ENCODE data around the gene IRAG1.

The IRAG1 gene

DNA sequence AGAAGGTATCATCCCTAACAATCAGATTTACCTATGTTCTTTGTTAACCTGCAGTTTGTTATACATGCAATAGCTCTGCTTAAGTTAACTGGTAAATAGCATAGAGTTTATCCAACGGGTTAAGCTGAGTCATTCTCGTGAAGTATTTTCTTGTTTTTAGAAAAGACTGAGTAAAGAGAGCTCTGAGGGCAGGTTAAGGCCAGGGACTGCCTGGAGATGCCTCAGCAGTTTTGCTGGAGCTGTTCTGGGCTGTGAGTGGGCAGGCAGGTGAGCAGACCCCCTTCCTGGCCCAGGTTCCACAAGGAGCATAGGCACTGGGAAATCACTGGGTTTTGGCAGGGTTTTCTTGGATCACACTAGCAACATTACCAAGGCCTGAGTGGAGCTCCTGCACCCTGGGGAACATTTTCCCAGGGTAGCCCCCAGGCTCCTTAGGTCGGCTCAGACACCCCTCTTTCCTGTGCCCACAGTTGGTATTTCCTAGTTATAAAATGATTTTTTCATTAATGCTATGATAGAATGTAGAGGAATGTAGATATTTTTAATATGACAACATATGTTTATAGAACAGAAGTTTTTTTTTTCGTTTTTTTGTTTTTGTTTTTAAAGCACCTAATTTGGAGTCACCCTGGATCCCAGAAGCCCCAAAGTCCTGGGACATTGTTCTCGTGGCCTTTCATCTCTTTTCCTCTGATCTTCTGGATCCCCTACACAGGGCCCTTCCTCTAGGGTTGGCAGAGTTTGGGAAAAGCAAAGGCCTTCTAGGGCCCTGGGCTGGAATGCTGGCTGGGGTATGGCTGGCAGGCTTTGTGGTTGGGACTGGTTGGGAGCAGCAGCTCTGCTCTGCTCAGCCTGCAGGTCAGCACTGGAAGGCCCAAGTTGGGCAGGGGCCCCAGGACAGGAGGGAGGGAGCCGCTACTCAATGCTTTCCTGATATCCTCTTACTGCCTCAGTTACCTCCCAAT, 26.7 kb downstream of the IRAG1 start:
- DNase-seq (ENCODE audit: low spot score) = no peak

DNA sequence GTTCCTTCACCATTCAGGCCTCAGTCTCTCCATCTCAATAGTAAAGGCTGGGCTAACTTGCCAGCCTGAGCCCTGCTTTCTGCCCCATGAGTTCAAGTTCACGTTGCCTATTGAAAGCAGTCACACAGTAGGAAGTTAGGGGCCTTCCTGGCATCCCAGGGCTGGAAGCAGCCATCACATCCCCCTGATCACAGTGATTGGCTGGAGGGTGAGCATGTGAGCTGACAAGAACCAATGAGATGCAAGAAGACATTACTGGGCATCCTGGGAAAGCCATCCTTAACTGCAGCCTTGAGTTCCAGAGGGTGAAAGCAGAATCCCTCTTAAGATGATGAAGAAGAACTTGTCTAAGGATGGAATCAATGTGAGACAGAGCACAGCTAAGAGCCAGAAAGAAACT, 29.1 kb downstream of the IRAG1 start:
- DNase-seq (ENCODE audit: low spot score) = no peak

DNA sequence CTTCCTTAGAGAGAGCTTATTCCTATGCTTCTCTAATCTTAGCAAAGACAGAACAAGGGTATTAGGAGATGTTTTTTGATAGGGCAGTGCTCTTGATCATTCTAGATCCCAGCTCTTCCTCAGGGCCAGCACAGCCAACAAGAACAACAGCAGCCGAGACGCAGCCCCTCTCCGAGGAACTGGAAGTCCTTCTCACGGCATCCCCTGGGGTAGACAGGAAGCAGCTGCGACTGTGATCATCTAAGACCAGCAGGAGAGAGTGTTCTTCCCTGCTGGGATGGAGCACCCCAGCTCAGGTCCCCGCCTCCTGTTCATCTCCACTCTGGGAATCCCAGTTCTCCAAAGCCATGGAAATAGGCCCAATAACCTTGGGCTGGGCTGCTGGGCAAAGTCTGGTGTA, 29.6 kb downstream of the IRAG1 start:
- DNase-seq (ENCODE audit: low spot score) = no peak

DNA sequence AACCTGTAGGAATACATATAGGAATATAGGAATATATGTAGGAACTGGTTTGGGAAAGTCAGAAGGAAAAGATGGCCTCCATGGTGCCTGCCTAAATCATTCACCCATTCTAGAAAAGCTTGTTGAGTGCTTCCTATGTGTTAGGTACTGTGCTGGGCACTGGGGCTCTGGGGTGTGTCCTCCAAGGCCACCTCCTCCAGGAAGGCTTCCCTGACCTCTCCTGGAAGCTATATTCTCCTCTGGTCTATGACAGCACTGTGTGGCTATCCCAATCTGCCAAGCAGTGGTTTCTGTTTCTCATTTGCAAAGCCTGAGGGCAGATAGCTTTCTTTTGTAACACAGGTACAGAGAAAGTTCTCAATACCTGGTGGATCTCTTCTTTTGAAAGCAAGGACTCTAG, 30.2 kb downstream of the IRAG1 start:
- DNase-seq (ENCODE audit: low spot score) = no peak

DNA sequence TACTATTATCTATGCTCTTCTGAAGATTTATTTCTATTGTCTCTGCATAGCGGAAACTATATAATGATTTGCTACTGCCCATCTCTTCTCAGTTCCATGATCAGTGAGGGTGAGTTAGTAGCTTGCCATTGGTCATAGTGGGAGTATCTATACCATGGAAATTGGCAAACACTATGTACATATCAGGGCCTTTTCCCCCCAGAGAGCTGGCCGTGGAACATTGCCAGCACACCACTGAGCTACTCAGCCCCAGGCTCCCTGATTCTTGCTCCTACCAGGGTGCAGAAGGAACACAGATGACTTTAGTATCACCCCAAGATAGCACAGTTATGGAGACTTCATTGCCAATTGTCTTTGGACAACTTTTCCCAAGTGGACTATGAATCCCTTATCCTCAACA, 33.2 kb downstream of the IRAG1 start:
- DNase-seq (ENCODE audit: low spot score) = no peak

DNA sequence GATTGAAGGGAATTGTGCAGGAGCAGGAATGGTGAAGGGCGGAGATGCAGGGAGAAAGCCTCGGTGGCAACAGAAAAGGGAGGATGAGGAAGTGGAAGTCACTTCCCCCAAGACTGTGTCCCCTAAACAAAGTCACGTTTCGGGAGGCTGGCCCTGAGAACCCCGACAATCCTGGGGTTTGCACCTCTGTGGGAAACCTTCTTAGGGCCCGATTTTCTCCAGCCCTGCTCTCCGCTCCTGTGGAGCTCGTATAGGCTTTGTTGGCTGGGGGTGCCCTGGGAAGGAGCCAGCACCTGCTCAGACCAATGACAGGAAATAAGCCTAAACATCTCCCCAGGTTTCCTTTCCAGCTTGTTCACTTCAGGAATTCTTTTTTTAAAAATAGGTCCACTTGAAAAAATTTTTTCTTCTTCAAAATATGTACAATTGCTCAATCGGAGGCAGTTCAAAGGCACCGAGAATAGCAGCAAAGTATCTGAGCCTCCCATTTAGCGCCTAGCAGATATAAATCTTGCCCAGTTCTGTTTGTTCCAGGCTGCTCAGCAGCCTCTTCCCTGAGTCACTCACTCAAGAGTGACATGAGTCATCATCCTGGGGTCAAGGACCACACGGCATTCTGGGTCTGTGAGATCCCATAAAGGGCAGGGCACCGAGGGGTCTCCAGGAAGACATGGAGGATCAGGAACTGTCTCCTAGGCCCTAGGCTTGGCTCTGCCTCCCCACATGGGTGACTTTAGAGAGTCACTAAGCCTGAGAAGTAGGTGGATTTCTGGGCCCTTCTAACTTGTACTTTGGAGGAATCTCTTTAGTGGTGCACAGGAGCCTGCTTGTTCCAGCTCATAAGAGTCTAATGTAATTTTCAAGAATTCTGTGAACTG, 34.0 kb downstream of the IRAG1 start:
- no peak for DNase-seq (ENCODE audit: low spot score)

DNA sequence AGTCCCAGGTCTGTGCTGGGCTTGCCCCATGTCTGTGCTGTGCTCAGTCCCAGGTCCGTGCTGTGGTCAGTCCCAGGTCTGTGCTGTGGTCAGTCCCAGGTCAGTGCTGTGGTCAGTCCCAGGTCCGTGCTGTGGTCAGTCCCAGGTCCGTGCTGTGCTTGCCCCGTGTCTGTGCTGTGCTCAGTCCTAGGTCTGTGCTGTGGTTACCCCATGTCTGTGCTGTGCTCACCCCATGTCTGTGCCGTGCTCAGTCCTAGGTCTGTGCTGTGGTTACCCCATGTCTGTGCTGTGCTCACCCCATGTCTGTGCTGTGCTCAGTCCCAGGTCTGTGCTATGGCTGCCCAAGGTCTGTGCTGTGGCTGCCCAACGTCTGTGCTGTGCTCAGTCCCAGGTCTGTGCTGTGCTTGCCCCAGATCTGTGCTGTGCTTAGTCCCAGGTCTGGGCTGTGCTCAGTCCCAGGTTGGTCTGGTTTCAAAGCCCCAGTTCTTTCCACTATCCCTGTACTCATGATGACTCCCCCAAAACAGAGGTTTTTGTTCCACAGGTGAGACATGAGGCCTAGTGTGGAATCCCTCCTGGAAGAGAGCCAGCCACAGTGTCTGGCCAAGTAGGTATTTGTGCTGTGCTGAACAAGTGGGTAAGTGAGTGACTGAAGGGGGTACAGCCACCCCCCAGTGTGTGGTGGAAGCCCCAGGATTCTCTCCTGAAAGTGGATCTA, 34.8 kb downstream of the IRAG1 start:
- no peak for DNase-seq (ENCODE audit: low spot score)

DNA sequence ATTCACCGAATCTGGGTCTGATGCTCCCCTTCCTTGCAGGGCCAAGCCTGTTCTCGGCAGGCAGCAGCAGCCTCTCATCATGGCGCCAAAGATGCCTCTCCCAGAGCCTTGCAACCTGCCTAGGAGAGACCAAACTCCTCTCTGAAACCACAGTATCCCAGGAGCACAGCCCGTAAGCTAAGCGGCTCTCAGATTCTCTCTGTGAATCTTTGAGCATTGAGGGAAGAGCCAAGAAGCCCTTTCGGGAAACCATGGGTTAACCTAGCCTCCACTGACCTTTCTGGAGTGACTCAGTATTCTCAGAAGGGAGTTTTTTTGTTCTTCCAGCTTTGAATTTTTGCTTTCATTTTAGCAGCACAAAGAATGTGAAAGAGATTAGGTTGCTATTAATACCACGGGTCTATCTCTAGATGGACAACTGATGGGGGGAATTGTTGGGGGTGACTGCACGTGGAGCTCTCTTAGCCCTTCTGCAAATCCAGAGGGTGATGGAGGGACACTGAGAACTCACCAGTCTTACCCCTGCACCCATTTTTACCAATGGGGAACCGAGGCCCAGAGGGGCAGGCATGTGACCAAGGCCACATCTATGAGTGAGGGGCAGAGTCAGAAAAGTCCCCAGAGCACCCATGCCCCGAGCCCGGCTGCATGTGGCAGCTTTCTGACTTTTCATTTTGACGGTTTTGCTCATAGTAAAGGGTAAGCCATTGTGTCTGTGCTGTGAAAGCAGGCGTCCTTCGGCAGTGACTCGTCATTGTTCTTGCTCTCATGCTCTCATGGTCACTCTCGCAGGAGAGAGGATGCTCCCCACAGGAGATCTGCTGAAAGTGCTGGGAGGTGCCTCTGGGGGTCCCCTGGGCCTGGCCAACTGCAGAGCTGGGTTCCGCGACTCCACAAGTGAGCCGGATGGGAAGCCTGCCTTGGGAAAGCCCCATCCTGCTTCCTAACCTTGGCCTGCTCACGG, 36.0 kb downstream of the IRAG1 start:
- DNase-seq (ENCODE audit: low spot score) = peak; percentile 4

DNA sequence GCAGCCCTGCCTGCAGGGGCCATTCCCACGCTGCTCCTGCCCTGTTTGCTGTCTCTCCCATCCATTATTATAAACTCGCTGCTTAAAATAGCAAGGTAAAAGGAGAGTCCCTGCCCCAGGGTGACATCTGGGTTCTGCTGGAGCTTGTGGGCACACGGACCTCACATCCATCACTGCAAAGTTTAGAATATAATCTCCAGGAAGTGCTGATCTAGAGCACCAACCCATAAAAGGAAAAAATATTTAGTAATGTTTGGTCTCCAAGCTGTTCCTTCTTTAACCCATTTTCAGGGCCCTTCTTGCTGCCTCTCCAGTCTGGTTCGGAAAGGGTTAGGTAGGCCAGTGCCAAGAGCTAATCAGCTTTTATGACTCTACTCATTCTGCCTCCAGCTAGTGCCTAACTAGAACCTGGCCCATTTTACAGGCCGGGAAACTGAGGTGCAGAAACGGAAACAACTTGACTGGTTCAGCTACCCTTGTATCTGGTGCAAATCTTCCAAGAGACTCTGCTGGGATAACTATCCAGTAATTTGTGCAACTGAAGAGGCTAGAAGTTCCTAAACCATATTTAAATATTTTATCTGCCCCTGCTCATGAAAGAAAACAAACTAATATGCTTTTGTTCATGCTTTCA, 37.5 kb downstream of the IRAG1 start:
- no peak for DNase-seq (ENCODE audit: low spot score)

DNA sequence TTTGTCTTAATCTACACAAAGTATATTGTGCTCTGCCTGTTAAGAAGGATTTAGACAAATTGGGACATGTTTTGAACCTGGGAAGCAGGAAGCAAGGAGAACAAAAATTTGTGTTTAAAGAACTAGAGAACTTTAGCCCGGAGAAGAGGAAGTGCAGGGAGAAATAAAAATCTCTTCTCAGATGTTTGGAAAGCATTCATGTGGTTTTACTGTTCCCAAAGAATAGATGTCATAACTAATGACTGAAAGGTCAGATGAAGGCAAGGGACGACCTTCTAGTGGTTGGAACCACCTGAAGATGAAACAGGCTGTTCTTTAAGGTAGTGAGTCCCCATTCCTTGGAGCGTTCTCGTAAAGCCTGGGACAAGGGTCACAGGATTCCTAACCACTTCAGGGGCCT, 38.3 kb downstream of the IRAG1 start:
- DNase-seq (ENCODE audit: low spot score) = no peak

DNA sequence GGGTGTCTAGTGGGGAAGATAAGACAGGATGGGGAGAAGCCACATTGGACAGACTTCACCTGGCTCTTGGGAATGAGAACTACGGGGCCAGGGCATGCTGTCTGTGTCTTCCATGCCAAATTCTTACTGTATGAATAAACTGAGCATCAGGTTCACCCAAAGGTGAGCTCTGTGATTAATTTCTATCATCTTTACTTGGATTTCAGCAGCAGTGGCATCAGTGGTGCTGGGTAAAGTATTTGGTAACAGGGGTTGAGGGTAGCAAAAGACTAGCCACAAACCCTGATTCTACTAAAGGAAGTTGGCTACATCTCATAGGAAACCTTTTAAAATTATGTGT, 38.8 kb downstream of the IRAG1 start:
- DNase-seq (ENCODE audit: low spot score) = no peak

DNA sequence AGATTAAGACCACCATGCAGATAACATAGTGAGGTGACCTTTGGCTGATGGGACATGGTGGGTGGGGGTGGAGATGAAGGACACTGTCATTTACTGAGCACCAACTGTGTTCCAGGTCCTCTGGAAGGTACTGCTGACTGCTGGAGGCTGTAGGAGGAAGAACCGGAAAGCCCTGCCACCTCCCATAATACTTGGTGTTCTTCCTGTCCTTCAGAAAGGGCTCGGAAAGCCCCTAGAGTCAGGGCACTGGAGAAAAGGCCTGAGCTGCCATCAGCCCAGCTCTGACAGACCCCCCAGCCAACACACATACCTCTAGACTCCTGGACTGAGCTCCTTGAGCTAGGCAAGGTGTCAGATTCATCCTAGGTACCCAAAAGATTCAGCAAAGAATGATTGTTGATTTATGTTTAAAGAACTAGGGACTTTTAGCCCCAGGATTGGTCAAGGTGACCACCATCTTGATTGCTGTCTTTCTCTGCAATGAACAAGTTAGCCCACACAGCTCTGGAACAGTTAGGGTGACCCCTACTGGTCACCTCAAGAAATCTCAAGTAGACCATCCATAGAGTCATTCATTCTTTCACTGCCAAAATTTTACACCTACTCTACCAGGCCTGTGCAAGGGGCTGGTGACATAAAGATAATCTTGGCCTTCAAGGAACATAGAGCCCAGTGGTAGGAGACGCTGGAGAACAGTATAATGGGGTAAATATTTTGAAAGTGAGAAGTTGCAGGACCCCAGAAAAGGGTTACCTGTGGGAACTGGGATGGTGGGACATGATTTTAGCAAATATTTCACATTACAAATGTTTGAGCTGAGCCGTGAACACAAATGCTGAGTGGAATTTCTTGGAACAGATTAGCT, 39.4 kb downstream of the IRAG1 start:
- DNase-seq (ENCODE audit: low spot score) = peak; percentile 65

DNA sequence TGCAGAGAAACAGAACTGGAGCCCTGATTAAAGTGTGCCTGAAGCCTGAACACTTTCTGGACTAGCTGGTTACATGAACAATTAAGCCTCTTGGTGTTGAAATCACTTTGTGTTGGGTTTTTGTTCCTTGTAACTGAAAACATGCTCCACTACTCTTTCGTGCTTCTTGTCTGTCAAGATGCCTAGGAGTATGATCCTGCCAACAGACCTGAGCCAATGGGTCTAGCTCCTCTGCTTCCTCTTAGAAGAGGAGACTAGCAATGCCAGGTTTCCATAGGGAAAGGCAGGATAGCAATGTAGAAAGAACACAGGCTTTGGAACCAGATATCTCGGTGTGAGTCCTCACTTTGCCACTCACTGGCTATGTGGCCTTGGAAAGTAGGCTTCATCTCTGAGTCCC, 40.3 kb downstream of the IRAG1 start:
- no peak for DNase-seq (ENCODE audit: low spot score)

DNA sequence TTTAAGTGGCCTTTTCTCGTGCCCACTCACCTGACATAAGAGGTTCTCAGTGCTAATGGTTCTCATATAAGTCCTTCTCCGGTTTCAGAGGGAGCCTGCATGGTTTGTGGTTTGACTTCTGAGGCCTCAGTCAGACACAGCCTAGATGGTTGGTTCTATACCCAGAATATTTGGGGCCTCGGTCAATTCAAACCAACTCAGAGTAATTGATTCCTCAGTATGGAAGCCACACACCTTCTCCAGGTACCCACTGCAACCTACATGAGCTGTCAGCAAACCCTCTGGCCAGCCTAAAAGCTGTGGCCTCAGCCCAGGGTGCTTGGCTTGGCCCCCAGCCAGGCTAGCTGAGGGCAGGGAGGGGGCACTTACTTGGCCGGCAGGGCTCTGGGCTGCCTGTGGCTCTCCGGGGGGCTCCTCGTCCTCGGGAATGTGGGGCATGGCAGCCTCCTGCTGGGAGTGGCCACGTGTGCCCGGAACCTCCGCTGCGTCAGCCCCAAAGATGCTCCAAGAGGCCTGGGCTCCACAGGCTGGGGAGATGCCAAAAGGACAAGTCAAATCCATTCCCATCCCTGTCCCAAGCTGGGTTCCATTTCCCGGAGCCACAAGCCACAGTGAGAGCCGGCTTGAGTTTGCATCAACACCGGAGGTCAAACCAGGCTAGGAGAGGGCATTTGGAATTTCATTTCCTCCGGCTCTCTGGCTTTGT, 41.7 kb downstream of the IRAG1 start:
- DNase-seq (ENCODE audit: low spot score) = no peak

DNA sequence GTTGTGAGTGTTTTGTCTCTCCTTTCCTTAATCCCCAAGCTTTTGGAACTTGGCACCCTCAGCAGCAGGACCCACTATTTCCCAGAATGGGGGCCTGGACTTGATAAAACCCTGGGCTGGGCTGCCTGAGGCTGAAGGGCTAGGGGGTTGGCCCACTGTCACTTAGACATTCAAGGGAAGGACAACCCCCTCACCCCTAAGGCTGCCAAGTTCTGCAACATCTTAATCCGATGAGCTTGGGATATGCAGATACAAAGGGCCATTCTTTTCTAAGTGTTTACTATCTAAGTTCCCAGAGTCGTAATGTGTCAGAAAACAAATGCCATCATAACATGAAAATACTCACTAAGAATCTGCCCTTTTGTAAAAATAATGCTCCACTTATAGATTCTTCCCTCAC, 42.9 kb downstream of the IRAG1 start:
- DNase-seq (ENCODE audit: low spot score) = no peak

DNA sequence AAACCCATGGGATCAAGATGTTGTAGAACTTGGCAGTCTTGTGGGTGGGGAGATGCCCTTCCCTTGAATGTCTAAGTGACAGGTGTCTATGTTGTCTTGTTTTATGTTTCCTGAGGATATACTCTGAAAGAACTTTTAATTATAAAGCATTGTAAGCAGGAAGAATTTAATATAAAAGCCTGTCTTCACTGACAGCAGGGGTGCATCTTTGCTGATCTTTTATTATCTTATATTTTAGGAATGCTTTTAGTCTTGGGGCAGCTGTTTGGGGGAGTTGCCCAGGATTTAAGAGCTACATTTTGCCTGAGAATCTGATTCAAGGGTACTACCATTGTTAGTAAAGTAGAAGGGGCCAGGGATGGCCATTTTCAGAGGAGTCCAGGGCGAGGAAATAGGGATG, 43.4 kb downstream of the IRAG1 start:
- no peak for DNase-seq (ENCODE audit: low spot score)

DNA sequence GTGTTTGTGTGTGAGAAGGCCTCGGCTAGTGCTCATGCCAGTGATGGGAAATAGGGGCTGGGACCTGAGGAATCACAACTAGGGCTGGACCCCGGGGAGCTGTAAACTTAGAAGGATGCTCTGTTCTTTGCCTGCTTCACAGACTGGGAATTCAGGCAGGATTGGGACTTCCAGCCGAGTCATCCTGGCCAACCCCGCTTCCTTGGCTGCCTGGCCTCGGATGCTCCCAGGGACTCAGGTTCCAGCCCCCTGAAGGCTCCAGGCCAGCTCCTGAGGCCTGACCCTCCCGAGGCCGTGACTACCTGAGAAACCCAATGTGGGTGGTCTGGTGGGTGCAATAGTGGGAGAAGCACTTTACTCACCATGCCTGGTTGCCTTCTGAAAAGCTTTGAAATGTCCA, 44.7 kb downstream of the IRAG1 start:
- no peak for DNase-seq (ENCODE audit: low spot score)

DNA sequence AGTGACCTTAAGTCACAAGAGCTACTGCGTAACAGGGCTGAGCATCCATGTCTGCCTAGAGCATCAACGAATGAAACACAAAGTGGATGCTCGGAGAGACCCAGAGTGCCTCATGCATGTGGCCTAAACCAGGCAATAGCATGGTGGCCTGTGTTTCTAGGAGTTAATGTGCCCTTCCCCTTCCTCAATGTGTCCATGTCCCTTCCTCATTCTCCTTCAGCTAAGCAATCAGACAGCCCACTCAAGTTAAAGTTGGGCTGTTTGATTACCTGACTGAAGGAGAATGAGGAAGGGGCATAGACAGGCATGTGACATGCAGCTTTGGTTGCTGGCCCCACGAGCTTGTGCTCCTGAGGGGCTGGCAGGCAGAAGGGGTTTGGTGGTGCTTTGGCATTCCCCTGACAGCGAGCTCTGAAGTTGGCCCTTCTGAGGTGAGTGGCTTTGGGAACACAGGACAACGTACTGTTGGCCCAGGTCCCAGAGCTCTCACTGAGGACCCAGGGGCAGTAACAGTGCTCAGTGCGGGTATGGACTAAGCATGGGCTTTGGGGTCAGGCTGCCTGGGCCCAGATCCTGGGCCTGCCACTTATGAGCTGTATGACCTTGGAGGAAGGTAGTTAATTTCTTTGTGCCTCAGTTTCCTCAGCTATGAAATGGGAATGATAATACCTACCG, 46.7 kb downstream of the IRAG1 start:
- no peak for DNase-seq (ENCODE audit: low spot score)

DNA sequence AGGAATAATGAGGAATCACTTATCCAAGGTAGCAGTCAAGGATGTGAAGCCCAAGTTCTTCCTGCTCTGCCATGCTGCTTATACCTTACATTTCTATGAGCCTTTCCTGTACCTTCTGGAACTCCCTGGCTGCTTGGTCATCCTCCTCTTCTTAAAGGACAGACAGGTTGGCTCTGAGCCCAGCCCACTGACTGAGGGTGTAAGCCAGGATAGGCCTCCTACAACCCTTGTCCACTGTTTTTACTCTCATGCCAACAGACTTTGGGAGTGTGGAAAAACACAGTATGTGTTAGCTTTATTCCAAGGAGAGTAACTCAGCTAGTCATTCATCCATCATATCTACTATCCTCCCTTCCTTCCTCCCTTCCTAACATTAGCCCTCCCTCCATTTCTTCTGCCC, 47.5 kb downstream of the IRAG1 start:
- DNase-seq (ENCODE audit: low spot score) = no peak

Data from CD4-positive, alpha-beta T cell treated with Interleukin-2 at 100 ng/mL for 4 hours (primary cell).